Right atrium auricular region (tissue), 2 donors: ENCODE data around the gene WDR70. TPM values are rescaled to one million over a fixed set of nuclear protein-coding genes. Genes with fewer than 3 reads are reported as not detected.
"Not testable (repeated sequence)": the region's sequence is repeated elsewhere in the genome, so short reads cannot be mapped to it uniquely, and the experiment has no call there.

Source experiments
- DNase-seq: peaks from one replicate; pipeline ENCODE4 v3.0.0-alpha.2; 2019; ENCODE audit warnings: low spot score
- H3K27ac ChIP-seq, 2 donors: fragments of 200-600 bp; sonication (generic); 1 replicate in 1 of 2; 2 replicates in 1 of 2; pipeline ENCODE4 v1.5.1; 2016 to 2019
- H3K27me3 ChIP-seq, 2 donors: fragments of 200-600 bp; sonication (generic); one replicate each; pipeline versions ENCODE4 v1.5.1 to v1.6.0; 2017 to 2019
- H3K36me3 ChIP-seq: fragments of 200-600 bp; sonication (generic); one replicate; pipeline ENCODE4 v1.5.1; 2016
- H3K4me1 ChIP-seq, 2 donors: fragments of 200-600 bp; sonication (generic); one replicate each; pipeline versions ENCODE4 v1.5.1 to v1.6.0; 2017 to 2019
- H3K4me3 ChIP-seq, 2 donors: fragments of 200-600 bp; sonication (generic); 1 replicate in 1 of 2; 2 replicates in 1 of 2; pipeline ENCODE4 v1.5.1; 2017 to 2019; ENCODE audit warnings: mild to moderate bottlenecking in 1 of 2, moderate library complexity in 1 of 2
- H3K9me3 ChIP-seq, 2 donors: fragments of 200-600 bp; sonication (generic); one replicate each; pipeline ENCODE4 v1.5.1; 2019
- CTCF ChIP-seq, 2 donors: fragments of 200-600 bp; sonication (generic); IDR thresholded peaks; one replicate each; pipeline ENCODE4 v1.5.1; 2019; ENCODE audit warnings: antibody characterized with exemption in 2 of 2
- total RNA-seq, 2 donors: library from RNA; depleted of rRNA; stranded (reverse); fragments of >200 nt; gene quantifications; one replicate each; pipeline ENCODE4 v1.1.0, GENCODE V29; 2016

Gene WDR70
- total RNA-seq, 2 donors from 2014 or later, result 8.2 to 12.2 TPM

GRCh38 chr5:37578176-37578575 is 199.1 kb downstream of the WDR70 start:
- Histone ChIP-seq H3K27me3 (no peaks in the 10 kb centered on the region), H3K9me3 (no peaks in the 10 kb centered on the region), H3K27ac (no peak overlapping the region), H3K36me3 (no peaks in the 10 kb centered on the region), H3K4me3 (no peak overlapping the region), H3K4me1 (no peaks in the 10 kb centered on the region)
- DNase-seq, result no peak
- no peak for TF ChIP-seq CTCF (IDR thresholded peaks at IDR 0.05)

- H3K4me3 ChIP-seq, result no peak overlapping the region
Measured at GRCh38 chr5:37580106-37580505, 201.0 kb downstream of the WDR70 start.

GRCh38 chr5:37582202-37582601 is 203.1 kb downstream of the WDR70 start:
- Histone ChIP-seq H3K4me1 (no peaks in the 10 kb centered on the region), H3K4me3 (no peak overlapping the region), H3K27ac (no peak overlapping the region), H3K36me3 (no peaks in the 10 kb centered on the region), H3K27me3 (no peaks in the 10 kb centered on the region), H3K9me3 (no peaks in the 10 kb centered on the region)
- DNase-seq, result no peak
- no peak for TF ChIP-seq CTCF (IDR thresholded peaks at IDR 0.05)

More at GRCh38 chr5:37580106-37580505, 201.0 kb downstream of the WDR70 start:
- Histone ChIP-seq H3K4me1 (no peaks in the 10 kb centered on the region), H3K9me3 (no peaks in the 10 kb centered on the region), H3K27ac (no peak overlapping the region), H3K36me3 (no peaks in the 10 kb centered on the region), H3K27me3 (no peaks in the 10 kb centered on the region)
- no peak for DNase-seq
- no peak for TF ChIP-seq CTCF (IDR thresholded peaks at IDR 0.05)

- not testable (repeated sequence) for H3K27ac ChIP-seq, H3K9me3 ChIP-seq, H3K36me3 ChIP-seq, H3K4me1 ChIP-seq, DNase-seq, H3K4me3 ChIP-seq, H3K27me3 ChIP-seq
Measured at GRCh38 chr5:37593292-37593691, 214.2 kb downstream of the WDR70 start.

- H3K27me3 ChIP-seq, DNase-seq, H3K4me3 ChIP-seq, H3K27ac ChIP-seq, H3K36me3 ChIP-seq, H3K9me3 ChIP-seq, H3K4me1 ChIP-seq: not testable (repeated sequence)
Measured at GRCh38 chr5:37594864-37595263, 215.7 kb downstream of the WDR70 start.

GRCh38 chr5:37598733-37599132 is 219.6 kb downstream of the WDR70 start:
- no peaks in the 10 kb centered on the region for H3K36me3 ChIP-seq
- no peak overlapping the region for H3K27ac ChIP-seq
- DNase-seq, result no peak
- no peaks in the 10 kb centered on the region for H3K27me3 ChIP-seq
- H3K9me3 ChIP-seq, result peaks cover 0 to 9% of the 10 kb centered on the region in 2 donors
- no peaks in the 10 kb centered on the region for H3K4me1 ChIP-seq
- no peak overlapping the region for H3K4me3 ChIP-seq
- no peak for TF ChIP-seq CTCF (IDR thresholded peaks at IDR 0.05)

GRCh38 chr5:37601163-37601562 is 222.0 kb downstream of the WDR70 start:
- no peak overlapping the region for H3K27ac ChIP-seq
- DNase-seq, result no peak

More at GRCh38 chr5:37601163-37601562, 222.0 kb downstream of the WDR70 start:
- H3K9me3 ChIP-seq, result peaks cover 0 to 9% of the 10 kb centered on the region in 2 donors
- no peaks in the 10 kb centered on the region for H3K4me1 ChIP-seq
- no peaks in the 10 kb centered on the region for H3K36me3 ChIP-seq
- H3K27me3 ChIP-seq, result no peaks in the 10 kb centered on the region
- TF ChIP-seq CTCF (IDR thresholded peaks at IDR 0.05), result no peak
- no peak overlapping the region for H3K4me3 ChIP-seq
